Type B pancreatic cell (in vitro differentiated cells): ENCODE measurements around the gene PARD3B. TPM values are rescaled to one million over a fixed set of nuclear protein-coding genes. Genes with fewer than 3 reads are reported as not detected.

Source experiments
- DNase-seq: peaks from one replicate; pipeline ENCODE4 v3.0.0; 2021; ENCODE audit warnings: mixed read lengths; ENCODE audit not compliant: unreplicated experiment; ENCODE audit errors: extremely low spot score
- H3K27ac Mint-ChIP-seq: 2 replicates; pipeline ENCODE4 v1.8.0; 2021; ENCODE audit warnings: mild to moderate bottlenecking, mixed read lengths
- H3K27me3 Mint-ChIP-seq: 2 replicates; pipeline ENCODE4 v1.8.0; 2021; ENCODE audit warnings: mixed read lengths
- H3K36me3 Mint-ChIP-seq: 2 replicates; pipeline ENCODE4 v1.8.0; 2021; ENCODE audit warnings: mixed read lengths
- H3K4me1 Mint-ChIP-seq: one replicate; pipeline ENCODE4 v1.8.0; 2021; ENCODE audit warnings: mixed read lengths; ENCODE audit not compliant: unreplicated experiment
- H3K4me3 Mint-ChIP-seq: 2 replicates; pipeline ENCODE4 v1.8.0; 2021; ENCODE audit warnings: mild to moderate bottlenecking, mixed read lengths
- H3K9me3 Mint-ChIP-seq: 2 replicates; pipeline ENCODE4 v1.8.0; 2021; ENCODE audit warnings: mixed read lengths
- total RNA-seq: library from RNA; stranded (reverse); gene quantifications from 2 replicates; pipeline ENCODE4 v1.2.1, GENCODE V29; 2021; ENCODE audit warnings: low replicate concordance
- TF ChIP-seq, protein P1 (sequence below): fragments of 200-600 bp; sonication (generic); conservative IDR thresholded peaks from 2 replicates; pipeline ENCODE4 v1.5.0; 2021; ENCODE audit warnings: antibody characterized with exemption, mild to moderate bottlenecking

Gene PARD3B
- total RNA-seq, 1 donor from 2014 or later: 15.9 TPM

DNA sequence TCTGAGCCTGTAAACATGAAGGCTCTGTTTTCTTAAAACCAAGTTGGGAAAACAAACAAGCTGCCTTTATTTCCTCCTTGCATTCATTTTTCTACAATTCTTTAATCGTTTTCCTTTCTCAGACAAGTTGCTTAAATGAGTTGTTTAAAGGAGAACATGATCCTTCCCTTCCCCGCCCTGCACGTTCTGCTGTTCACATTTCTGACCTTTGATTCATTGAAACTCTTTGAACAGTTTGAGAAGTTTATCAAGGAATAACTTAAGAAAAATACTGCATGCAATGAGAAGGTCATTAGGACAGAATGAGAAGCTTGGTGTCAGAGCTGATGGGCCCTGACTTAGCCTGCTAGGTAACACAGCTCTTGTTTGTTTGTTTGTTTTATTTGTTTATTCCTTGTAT lies 181.6 kb downstream of the PARD3B start:
- TF ChIP-seq, protein P1, sequence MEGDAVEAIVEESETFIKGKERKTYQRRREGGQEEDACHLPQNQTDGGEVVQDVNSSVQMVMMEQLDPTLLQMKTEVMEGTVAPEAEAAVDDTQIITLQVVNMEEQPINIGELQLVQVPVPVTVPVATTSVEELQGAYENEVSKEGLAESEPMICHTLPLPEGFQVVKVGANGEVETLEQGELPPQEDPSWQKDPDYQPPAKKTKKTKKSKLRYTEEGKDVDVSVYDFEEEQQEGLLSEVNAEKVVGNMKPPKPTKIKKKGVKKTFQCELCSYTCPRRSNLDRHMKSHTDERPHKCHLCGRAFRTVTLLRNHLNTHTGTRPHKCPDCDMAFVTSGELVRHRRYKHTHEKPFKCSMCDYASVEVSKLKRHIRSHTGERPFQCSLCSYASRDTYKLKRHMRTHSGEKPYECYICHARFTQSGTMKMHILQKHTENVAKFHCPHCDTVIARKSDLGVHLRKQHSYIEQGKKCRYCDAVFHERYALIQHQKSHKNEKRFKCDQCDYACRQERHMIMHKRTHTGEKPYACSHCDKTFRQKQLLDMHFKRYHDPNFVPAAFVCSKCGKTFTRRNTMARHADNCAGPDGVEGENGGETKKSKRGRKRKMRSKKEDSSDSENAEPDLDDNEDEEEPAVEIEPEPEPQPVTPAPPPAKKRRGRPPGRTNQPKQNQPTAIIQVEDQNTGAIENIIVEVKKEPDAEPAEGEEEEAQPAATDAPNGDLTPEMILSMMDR: no peak

DNA sequence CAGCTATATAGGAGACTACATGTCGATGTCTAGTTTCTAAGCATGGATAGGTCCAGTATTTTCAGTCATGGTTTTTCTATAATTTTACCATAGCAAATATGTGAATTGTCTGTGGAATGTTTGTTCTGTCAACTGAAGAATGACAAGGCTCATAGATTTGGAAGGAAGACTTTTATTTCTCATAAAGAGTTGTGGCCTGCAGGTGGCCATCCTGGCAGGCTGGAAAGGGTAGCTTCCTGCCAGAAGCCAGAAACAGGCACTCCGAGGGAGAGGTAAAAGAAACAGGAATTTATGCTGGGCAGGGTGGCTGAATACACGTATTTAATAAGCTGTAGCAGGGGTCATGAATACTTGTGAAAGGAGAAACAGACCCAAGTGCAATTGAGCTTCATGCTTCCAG lies 182.1 kb downstream of the PARD3B start:
- peaks cover 3% of the 10 kb centered on the region for H3K9me3 Mint-ChIP-seq

More for the DNA sequence above, 181.6 kb downstream of the PARD3B start:
- H3K4me1 Mint-ChIP-seq: peaks cover 17% of the 10 kb centered on the region
- H3K4me3 Mint-ChIP-seq: no peak overlapping the region
- H3K36me3 Mint-ChIP-seq: no peaks in the 10 kb centered on the region
- peaks cover 11% of the 10 kb centered on the region for H3K27me3 Mint-ChIP-seq
- peaks cover 3% of the 10 kb centered on the region for H3K9me3 Mint-ChIP-seq
- H3K27ac Mint-ChIP-seq: no peak overlapping the region
- no peak for DNase-seq

DNA sequence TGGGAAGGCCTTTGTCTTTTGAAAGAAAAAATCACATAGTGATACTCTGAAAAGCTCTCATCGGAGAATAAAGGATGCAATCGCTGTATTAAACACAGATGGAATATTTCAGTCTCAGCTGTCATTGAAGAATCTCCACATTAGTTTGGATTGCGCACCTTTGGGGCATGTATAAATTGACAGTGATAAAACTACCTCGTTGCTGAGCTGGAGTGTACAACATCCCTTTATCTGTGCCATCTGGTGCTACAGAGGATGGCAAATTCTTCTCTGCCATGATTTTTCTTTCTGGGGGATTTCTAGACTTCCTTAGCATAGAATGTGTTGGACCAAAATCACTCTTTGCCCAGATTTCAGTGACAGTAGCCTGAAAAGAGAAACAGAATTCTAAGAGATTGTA lies 185.3 kb downstream of the PARD3B start:
- H3K9me3 Mint-ChIP-seq: peaks cover 3% of the 10 kb centered on the region
- H3K27me3 Mint-ChIP-seq: peaks cover 11% of the 10 kb centered on the region
- H3K27ac Mint-ChIP-seq: no peak overlapping the region
- no peaks in the 10 kb centered on the region for H3K36me3 Mint-ChIP-seq
- no peak overlapping the region for H3K4me3 Mint-ChIP-seq
- TF ChIP-seq, protein P1: no peak
- DNase-seq: no peak
- peaks cover 17% of the 10 kb centered on the region for H3K4me1 Mint-ChIP-seq

More for the DNA sequence above, 182.1 kb downstream of the PARD3B start:
- Mint-ChIP-seq H3K4me3 (no peak overlapping the region), H3K27ac (no peak overlapping the region), H3K27me3 (peaks cover 11% of the 10 kb centered on the region), H3K36me3 (no peaks in the 10 kb centered on the region), H3K4me1 (peaks cover 17% of the 10 kb centered on the region)
- TF ChIP-seq, protein P1: no peak
- no peak for DNase-seq

DNA sequence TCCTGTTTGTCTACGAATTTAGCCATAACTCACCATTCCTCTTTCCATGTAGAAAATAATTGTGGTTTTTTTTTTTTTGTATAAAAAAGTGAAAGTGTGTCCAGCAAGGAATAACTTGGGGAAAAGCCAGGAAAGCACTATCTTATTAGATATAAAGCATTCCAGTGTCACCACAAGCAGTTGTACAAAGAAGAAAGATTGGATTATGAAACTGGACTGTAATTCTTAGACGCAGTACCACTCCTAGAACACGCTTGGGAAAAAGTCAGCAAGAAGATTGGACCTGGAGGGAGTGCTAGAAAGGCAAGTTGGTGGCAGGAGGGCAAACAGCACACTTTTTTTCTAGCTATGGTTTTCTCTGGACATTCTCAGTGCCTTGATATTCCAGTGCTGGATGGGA lies 186.7 kb downstream of the PARD3B start:
- TF ChIP-seq, protein P1: no peak
- no peak for DNase-seq
- Mint-ChIP-seq H3K4me3 (no peak overlapping the region), H3K27me3 (peaks cover 11% of the 10 kb centered on the region), H3K9me3 (peaks cover 3% of the 10 kb centered on the region), H3K4me1 (peaks cover 8% of the 10 kb centered on the region), H3K27ac (no peak overlapping the region), H3K36me3 (no peaks in the 10 kb centered on the region)

DNA sequence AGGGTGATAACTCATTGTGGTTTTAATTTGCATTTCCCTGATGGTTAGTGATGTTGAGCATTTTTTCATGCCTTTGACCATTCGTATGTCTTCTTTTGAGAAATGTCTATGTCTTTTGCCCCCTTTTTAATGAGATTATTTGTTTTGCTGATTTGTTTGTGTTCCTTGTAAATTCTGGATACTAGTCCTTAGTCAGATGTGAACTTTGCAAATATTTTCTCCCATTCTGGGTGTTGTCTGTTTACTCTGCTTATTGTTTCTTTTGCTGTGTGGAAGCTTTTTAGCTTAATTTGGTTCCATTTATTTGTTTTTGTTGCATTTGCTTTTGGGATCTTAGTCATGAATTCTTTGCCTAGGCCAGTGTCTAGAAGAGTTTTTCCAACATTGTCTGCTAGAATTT lies 192.0 kb downstream of the PARD3B start:
- H3K4me3 Mint-ChIP-seq: no peak overlapping the region
- H3K27ac Mint-ChIP-seq: no peak overlapping the region
- peaks cover 17% of the 10 kb centered on the region for H3K9me3 Mint-ChIP-seq
- no peaks in the 10 kb centered on the region for H3K36me3 Mint-ChIP-seq
- H3K27me3 Mint-ChIP-seq: no peaks in the 10 kb centered on the region
- TF ChIP-seq, protein P1: no peak
- H3K4me1 Mint-ChIP-seq: no peaks in the 10 kb centered on the region
- DNase-seq: no peak

DNA sequence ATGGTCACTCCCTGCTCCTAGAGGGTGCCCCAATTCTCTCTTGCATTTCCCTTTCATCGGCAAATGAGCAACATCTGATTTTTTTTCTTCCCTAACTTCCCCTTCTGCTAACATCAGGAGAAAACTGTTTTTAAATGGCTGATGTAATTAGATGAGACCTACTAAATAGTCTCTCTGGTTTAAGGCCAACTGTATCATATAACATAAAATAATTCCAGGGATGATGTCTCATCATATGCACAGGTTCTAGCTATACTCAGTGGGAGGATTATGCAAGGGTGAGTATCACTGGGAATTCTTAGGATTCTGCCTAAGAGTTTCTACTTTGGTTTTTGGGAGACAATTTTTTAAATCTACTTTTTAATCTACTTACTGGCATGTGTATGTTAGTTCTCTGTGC lies 193.4 kb downstream of the PARD3B start:
- peaks cover 5% of the 10 kb centered on the region for H3K4me1 Mint-ChIP-seq
- no peak overlapping the region for H3K27ac Mint-ChIP-seq
- H3K4me3 Mint-ChIP-seq: no peak overlapping the region
- DNase-seq: no peak
- no peaks in the 10 kb centered on the region for H3K27me3 Mint-ChIP-seq
- no peaks in the 10 kb centered on the region for H3K36me3 Mint-ChIP-seq
- TF ChIP-seq, protein P1: no peak
- H3K9me3 Mint-ChIP-seq: peaks cover 17% of the 10 kb centered on the region
